Vagina (tissue), 2 donors: ENCODE results near the gene TRIO. TPM values are rescaled to one million over a fixed set of nuclear protein-coding genes. Genes with fewer than 3 reads are reported as not detected.

Experiments
- DNase-seq, 2 donors: peaks; one replicate each; pipeline ENCODE4 v3.0.0-alpha.2; 2017; ENCODE audit errors: extremely low spot score in 2 of 2
- H3K27ac ChIP-seq: fragments of 200-600 bp; sonication (generic); one replicate; pipeline ENCODE4 v1.5.1; 2019
- H3K27me3 ChIP-seq: fragments of 200-600 bp; sonication (generic); one replicate; pipeline ENCODE4 v1.5.1; 2019
- H3K36me3 ChIP-seq, 2 donors: fragments of 200-600 bp; sonication (generic); one replicate each; pipeline ENCODE4 v1.5.1; 2017 to 2019
- H3K4me1 ChIP-seq: fragments of 200-600 bp; sonication (generic); one replicate; pipeline ENCODE4 v1.5.1; 2019
- H3K4me3 ChIP-seq, 2 donors: fragments of 200-600 bp; sonication (generic); 1 replicate in 1 of 2; 2 replicates in 1 of 2; pipeline ENCODE4 v1.5.1; 2016 to 2019
- H3K9me3 ChIP-seq: fragments of 200-600 bp; sonication (generic); one replicate; pipeline ENCODE4 v1.5.1; 2019
- POLR2A ChIP-seq, 2 donors: fragments of 450-650 bp; IDR thresholded peaks; one replicate each; pipeline ENCODE4 v1.6.1; 2017; ENCODE audit warnings: antibody characterized with exemption in 2 of 2, mild to moderate bottlenecking in 2 of 2, moderate library complexity in 2 of 2
- POLR2AphosphoS5 ChIP-seq, 2 donors: sonication (generic); formaldehyde crosslinking; IDR thresholded peaks; one replicate each; pipeline ENCODE4 v1.9.0; 2017; ENCODE audit warnings: antibody characterized with exemption in 2 of 2, mild to moderate bottlenecking in 2 of 2, low read depth in 1 of 2; ENCODE audit not compliant: insufficient read depth in 1 of 2
- intact Hi-C: fragments of 100-400 bp; cut with DNase I; formaldehyde crosslinking; loops from one replicate; pipeline ENCODE4 v1.15.1; 2023
- total RNA-seq: library from RNA; depleted of rRNA; stranded (reverse); fragments of >200 nt; gene quantifications from one replicate; pipeline ENCODE4 v1.2.3, GENCODE V29; 2016
- TF ChIP-seq, protein P1 (sequence below), 3 experiments: fragments of 450-650 bp in 2 of 3; fragments of 200-600 bp in 1 of 3; sonication (generic) in 1 of 3; IDR thresholded peaks; one replicate each; pipeline ENCODE4 v1.5.1; 2017 to 2019; ENCODE audit warnings: antibody characterized with exemption in 3 of 3, mild to moderate bottlenecking in 2 of 3, moderate library complexity in 2 of 3

TRIO gene
- total RNA-seq, 1 donor from 2014 or later, result 142 TPM

DNA sequence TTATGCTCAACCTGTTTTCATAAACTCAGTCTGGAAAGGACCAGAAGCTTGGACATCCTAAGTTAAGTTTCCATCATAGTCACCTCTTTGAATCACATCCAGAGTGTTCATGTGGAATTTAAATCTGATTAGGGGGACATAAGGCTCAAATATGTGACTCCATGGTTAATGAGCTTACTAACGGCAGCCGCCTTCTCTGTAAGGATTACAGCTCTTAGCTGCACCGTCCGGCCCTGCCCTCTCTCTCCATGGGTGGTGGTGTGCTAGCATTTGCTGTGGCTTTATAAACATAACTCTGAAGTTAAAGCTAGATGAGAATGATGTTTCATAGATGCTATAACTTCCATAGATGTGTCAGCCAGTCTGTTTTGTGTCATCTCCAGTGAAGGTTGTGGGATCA, 156.5 kb downstream of the TRIO start:
- H3K36me3 ChIP-seq, result peaks cover 0 to 12% of the 10 kb centered on the region in 2 donors
- intact Hi-C loops, result no loop called here
- H3K4me3 ChIP-seq, result no peak overlapping the region
- no peaks in the 10 kb centered on the region for H3K27me3 ChIP-seq
- DNase-seq, result no peak
- peaks cover 14% of the 10 kb centered on the region for H3K4me1 ChIP-seq
- H3K9me3 ChIP-seq, result no peaks in the 10 kb centered on the region
- H3K27ac ChIP-seq, result no peak overlapping the region
- TF ChIP-seq POLR2A (IDR thresholded peaks at IDR 0.05) (no peak), POLR2AphosphoS5 (IDR thresholded peaks at IDR 0.05; ENCODE audit: insufficient read depth in 1 of 2, low read depth in 1 of 2) (no peak)
- TF ChIP-seq, protein P1, sequence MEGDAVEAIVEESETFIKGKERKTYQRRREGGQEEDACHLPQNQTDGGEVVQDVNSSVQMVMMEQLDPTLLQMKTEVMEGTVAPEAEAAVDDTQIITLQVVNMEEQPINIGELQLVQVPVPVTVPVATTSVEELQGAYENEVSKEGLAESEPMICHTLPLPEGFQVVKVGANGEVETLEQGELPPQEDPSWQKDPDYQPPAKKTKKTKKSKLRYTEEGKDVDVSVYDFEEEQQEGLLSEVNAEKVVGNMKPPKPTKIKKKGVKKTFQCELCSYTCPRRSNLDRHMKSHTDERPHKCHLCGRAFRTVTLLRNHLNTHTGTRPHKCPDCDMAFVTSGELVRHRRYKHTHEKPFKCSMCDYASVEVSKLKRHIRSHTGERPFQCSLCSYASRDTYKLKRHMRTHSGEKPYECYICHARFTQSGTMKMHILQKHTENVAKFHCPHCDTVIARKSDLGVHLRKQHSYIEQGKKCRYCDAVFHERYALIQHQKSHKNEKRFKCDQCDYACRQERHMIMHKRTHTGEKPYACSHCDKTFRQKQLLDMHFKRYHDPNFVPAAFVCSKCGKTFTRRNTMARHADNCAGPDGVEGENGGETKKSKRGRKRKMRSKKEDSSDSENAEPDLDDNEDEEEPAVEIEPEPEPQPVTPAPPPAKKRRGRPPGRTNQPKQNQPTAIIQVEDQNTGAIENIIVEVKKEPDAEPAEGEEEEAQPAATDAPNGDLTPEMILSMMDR (IDR thresholded peaks at IDR 0.05), result no peak

- H3K36me3 ChIP-seq, result peaks cover 0 to 20% of the 10 kb centered on the region in 2 donors
- DNase-seq, result peak in 1 of 2 donors; percentile 20
- H3K4me3 ChIP-seq, result no peak overlapping the region
- intact Hi-C loops, result no loop called here
- H3K27me3 ChIP-seq, result no peaks in the 10 kb centered on the region
- H3K27ac ChIP-seq, result no peak overlapping the region
- TF ChIP-seq, protein P1 (IDR thresholded peaks at IDR 0.05), result no peak
- TF ChIP-seq POLR2AphosphoS5 (IDR thresholded peaks at IDR 0.05; ENCODE audit: insufficient read depth in 1 of 2, low read depth in 1 of 2) (no peak), POLR2A (IDR thresholded peaks at IDR 0.05) (no peak)
- H3K9me3 ChIP-seq, result no peaks in the 10 kb centered on the region
- peaks cover 10% of the 10 kb centered on the region for H3K4me1 ChIP-seq
These were observed 158.0 kb downstream of the TRIO start for GRCh38 chr5:14301186-14301585.

GRCh38 chr5:14302330-14302729, 159.2 kb downstream of the TRIO start:
- intact Hi-C loops, result no loop called here
- Histone ChIP-seq H3K9me3 (no peaks in the 10 kb centered on the region), H3K27me3 (no peaks in the 10 kb centered on the region), H3K27ac (no peak overlapping the region), H3K4me1 (no peaks in the 10 kb centered on the region), H3K4me3 (no peak overlapping the region), H3K36me3 (peaks cover 0 to 20% of the 10 kb centered on the region in 2 donors)
- no peak for DNase-seq
- TF ChIP-seq POLR2AphosphoS5 (IDR thresholded peaks at IDR 0.05; ENCODE audit: insufficient read depth in 1 of 2, low read depth in 1 of 2), result no peak
- TF ChIP-seq, protein P1 (IDR thresholded peaks at IDR 0.05), result no peak
- no peak for TF ChIP-seq POLR2A (IDR thresholded peaks at IDR 0.05)

DNA sequence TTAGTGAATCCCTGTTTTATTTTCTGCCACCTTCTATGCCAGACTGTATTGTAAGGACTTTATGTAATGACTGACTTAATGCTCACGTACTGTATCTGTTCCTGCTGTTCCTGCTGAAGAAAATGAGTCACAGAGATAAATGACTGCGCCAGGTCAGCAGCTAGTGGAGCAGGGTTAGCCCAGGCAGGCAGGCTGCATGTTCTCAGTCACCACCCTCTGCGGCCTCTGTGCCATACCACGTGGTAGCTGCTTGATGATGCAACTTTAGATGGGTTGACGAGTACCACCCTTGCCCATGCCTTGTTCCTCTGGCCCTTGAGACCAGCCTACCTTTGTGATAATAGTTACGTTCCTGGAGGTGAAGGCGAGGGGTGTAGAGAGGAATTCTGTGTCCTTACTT, 161.9 kb downstream of the TRIO start:
- TF ChIP-seq POLR2AphosphoS5 (IDR thresholded peaks at IDR 0.05; ENCODE audit: insufficient read depth in 1 of 2, low read depth in 1 of 2) (peak; percentile 16 to 28), POLR2A (IDR thresholded peaks at IDR 0.05) (no peak)
- TF ChIP-seq, protein P1 (IDR thresholded peaks at IDR 0.05), result no peak
- Histone ChIP-seq H3K27me3 (no peaks in the 10 kb centered on the region), H3K27ac (no peak overlapping the region), H3K9me3 (no peaks in the 10 kb centered on the region), H3K4me1 (no peaks in the 10 kb centered on the region), H3K36me3 (peaks cover 0 to 20% of the 10 kb centered on the region in 2 donors), H3K4me3 (no peak overlapping the region)
- intact Hi-C loops, result no loop called here
- DNase-seq, result no peak

DNA sequence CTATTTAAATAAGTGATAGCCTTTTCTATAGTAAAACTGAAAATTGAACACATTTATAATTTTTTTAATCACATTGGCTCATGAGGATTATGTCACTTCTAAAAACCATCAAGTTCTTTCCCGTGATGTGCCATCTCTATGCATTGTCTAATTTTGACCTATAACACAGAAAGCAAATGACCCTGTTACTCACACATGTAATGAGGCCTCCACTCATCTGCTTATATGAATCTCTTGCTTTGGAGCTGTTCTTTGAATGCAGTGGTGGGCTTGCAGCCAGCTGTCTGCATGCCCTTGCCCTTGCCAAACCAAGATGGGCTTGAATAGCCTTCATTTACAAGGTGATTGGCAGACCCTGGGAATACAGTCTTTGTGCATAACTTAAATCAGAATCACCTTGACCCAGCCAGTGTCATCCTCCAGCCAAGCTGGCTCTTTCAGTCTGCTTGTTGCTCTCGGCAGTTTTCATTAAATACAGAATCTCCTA, 163.2 kb downstream of the TRIO start:
- H3K4me1 ChIP-seq, result no peaks in the 10 kb centered on the region
- H3K27ac ChIP-seq, result no peak overlapping the region
- no peaks in the 10 kb centered on the region for H3K9me3 ChIP-seq
- H3K4me3 ChIP-seq, result no peak overlapping the region
- DNase-seq, result no peak
- intact Hi-C loops, result no loop called here
- TF ChIP-seq POLR2AphosphoS5 (IDR thresholded peaks at IDR 0.05; ENCODE audit: insufficient read depth in 1 of 2, low read depth in 1 of 2) (no peak), POLR2A (IDR thresholded peaks at IDR 0.05) (no peak)
- TF ChIP-seq, protein P1 (IDR thresholded peaks at IDR 0.05), result no peak
- no peaks in the 10 kb centered on the region for H3K27me3 ChIP-seq
- peaks cover 0 to 29% of the 10 kb centered on the region in 2 donors for H3K36me3 ChIP-seq
